Peyer's patch (tissue), 4 donors: ENCODE results near the gene BLOC1S3. TPM values are rescaled to one million over a fixed set of nuclear protein-coding genes. Genes with fewer than 3 reads are reported as not detected.

ENCODE experiments used
- DNase-seq, 3 donors: peaks; one replicate each; pipeline ENCODE4 v3.0.0-alpha.2; 2017 to 2019
- H3K27ac ChIP-seq, 4 donors: fragments of 200-600 bp; sonication (generic); one replicate each; pipeline ENCODE4 v1.5.1; 2016 to 2019
- H3K27me3 ChIP-seq, 2 donors: fragments of 200-600 bp; sonication (generic); one replicate each; pipeline ENCODE4 v1.5.1; 2019
- H3K36me3 ChIP-seq, 3 donors: fragments of 200-600 bp; sonication (generic); one replicate each; pipeline ENCODE4 v1.5.1; 2016 to 2019
- H3K4me1 ChIP-seq, 4 donors: fragments of 200-600 bp; sonication (generic); one replicate each; pipeline ENCODE4 v1.5.1; 2016 to 2019
- H3K4me3 ChIP-seq, 4 donors: fragments of 200-600 bp; sonication (generic); 1 replicate in 3 of 4; 2 replicates in 1 of 4; pipeline ENCODE4 v1.5.1; 2016 to 2019; ENCODE audit warnings: mild to moderate bottlenecking in 1 of 4
- H3K9me3 ChIP-seq, 4 donors: fragments of 200-600 bp; sonication (generic); one replicate each; pipeline ENCODE4 v1.5.1; 2016 to 2019; ENCODE audit warnings: mild to moderate bottlenecking in 1 of 4
- POLR2A ChIP-seq, 2 donors: fragments of 450-650 bp; IDR thresholded peaks; one replicate each; pipeline ENCODE4 v1.5.1; 2017; ENCODE audit warnings: antibody characterized with exemption in 2 of 2, mild to moderate bottlenecking in 2 of 2, moderate library complexity in 2 of 2
- total RNA-seq, 4 donors: library from RNA; depleted of rRNA; stranded (reverse); fragments of >200 nt; gene quantifications; one replicate each; pipeline ENCODE4 v1.1.0, GENCODE V29; 2016
- TF ChIP-seq, protein P1 (sequence below), 6 experiments: fragments of 450-650 bp in 4 of 6; fragments of 200-600 bp in 2 of 6; sonication (generic) in 1 of 6; IDR thresholded peaks; one replicate each; pipeline ENCODE4 v1.5.1; 2017 to 2019; ENCODE audit warnings: antibody characterized with exemption in 6 of 6, mild to moderate bottlenecking in 3 of 6, moderate library complexity in 1 of 6

The BLOC1S3 gene
- total RNA-seq, 4 donors from 2014 or later: 6.6 to 18.0 (median 10.3) TPM

DNA sequence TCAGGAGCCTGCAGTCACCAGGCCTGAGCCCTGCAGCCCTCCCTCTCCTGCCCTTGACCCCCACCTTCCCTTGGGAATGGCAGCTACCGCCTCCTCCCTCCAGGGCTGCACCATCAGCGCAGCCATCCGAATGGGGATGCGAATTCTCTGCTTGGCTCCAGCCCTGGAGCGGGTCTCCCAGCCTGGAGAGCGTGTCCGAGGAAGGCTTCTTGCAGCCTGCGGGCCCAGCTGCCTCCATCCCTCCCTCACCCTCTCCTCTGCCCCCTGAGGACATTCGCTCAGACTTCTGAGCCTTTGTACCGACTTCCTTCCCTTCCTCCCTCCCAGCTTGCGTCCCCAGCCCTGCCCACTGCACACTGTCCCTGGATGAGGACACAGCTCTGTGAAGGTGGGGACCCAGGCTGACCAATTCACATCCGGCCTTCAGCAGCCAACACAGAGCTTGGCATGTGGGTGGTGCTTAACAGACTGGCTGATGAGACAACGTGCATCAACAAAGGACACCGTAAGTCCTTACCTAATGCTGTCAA, 11.8 kb upstream of the BLOC1S3 start:
- Histone ChIP-seq H3K9me3 (no peaks in the 10 kb centered on the region), H3K4me3 (no peak overlapping the region), H3K27me3 (no peaks in the 10 kb centered on the region), H3K27ac (no peak overlapping the region), H3K36me3 (no peaks in the 10 kb centered on the region), H3K4me1 (peaks cover 0 to 16% (median 6%) of the 10 kb centered on the region in 4 donors)
- DNase-seq: no peak
- no peak for TF ChIP-seq POLR2A (IDR thresholded peaks at IDR 0.05)
- TF ChIP-seq, protein P1, sequence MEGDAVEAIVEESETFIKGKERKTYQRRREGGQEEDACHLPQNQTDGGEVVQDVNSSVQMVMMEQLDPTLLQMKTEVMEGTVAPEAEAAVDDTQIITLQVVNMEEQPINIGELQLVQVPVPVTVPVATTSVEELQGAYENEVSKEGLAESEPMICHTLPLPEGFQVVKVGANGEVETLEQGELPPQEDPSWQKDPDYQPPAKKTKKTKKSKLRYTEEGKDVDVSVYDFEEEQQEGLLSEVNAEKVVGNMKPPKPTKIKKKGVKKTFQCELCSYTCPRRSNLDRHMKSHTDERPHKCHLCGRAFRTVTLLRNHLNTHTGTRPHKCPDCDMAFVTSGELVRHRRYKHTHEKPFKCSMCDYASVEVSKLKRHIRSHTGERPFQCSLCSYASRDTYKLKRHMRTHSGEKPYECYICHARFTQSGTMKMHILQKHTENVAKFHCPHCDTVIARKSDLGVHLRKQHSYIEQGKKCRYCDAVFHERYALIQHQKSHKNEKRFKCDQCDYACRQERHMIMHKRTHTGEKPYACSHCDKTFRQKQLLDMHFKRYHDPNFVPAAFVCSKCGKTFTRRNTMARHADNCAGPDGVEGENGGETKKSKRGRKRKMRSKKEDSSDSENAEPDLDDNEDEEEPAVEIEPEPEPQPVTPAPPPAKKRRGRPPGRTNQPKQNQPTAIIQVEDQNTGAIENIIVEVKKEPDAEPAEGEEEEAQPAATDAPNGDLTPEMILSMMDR (IDR thresholded peaks at IDR 0.05): no peak

DNA sequence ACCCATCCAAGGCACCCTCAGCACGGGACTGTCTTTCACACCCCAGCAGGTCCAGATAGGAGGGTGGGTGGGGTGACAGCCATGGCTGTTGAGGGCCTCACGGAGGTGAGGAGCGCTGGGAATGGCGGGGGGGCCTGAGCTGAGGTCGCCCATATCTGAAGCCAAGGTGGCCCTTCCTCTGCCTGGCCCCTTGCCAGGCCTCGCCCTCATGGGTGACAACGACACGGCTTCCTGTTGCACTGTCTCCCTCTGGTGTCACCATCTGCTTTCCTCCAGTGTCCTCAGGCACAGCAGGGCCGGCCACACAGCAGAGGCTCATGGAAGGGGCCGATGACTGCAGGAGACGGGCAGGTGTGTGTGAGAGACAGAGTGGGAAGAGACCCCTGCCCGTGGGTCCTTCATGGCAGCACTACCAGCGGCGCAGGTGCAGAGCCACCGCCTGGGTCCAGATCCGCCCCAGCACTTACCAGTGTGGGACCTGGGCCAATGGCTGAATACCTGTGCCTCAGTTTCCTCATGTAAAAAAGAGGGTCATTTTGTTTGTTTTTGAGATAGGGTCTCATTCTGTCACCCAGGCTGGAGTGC, 9.7 kb upstream of the BLOC1S3 start:
- Histone ChIP-seq H3K4me3 (no peak overlapping the region), H3K27ac (no peak overlapping the region), H3K4me1 (peaks cover 0 to 18% (median 8%) of the 10 kb centered on the region in 4 donors), H3K9me3 (no peaks in the 10 kb centered on the region), H3K27me3 (no peaks in the 10 kb centered on the region), H3K36me3 (no peaks in the 10 kb centered on the region)
- TF ChIP-seq, protein P1 (IDR thresholded peaks at IDR 0.05): no peak
- TF ChIP-seq POLR2A (IDR thresholded peaks at IDR 0.05): no peak
- no peak for DNase-seq

DNA sequence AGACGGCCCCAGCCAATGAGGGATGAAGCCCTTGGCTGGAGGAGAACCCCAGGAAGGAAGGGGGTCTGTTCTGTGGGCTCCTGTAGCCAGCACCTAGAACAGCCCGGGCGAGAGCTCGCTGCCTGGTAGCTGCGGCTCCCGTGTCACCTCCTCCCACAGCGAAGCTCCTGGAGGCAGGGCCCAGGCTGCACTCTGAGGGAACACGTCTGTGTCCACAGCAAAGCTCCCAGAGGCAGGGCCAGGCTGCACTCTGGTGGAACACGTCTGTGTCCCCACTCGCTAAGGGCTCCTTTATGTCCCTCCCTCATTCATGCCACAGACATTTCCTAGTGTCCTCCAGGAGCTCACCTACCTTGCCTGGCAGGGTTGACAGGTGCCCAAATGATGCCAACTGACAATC, 9.0 kb upstream of the BLOC1S3 start:
- Histone ChIP-seq H3K9me3 (no peaks in the 10 kb centered on the region), H3K27me3 (no peaks in the 10 kb centered on the region), H3K36me3 (no peaks in the 10 kb centered on the region), H3K4me1 (peaks cover 0 to 14% (median 6%) of the 10 kb centered on the region in 4 donors), H3K27ac (no peak overlapping the region), H3K4me3 (no peak overlapping the region)
- no peak for DNase-seq
- no peak for TF ChIP-seq POLR2A (IDR thresholded peaks at IDR 0.05)
- TF ChIP-seq, protein P1 (IDR thresholded peaks at IDR 0.05): no peak

DNA sequence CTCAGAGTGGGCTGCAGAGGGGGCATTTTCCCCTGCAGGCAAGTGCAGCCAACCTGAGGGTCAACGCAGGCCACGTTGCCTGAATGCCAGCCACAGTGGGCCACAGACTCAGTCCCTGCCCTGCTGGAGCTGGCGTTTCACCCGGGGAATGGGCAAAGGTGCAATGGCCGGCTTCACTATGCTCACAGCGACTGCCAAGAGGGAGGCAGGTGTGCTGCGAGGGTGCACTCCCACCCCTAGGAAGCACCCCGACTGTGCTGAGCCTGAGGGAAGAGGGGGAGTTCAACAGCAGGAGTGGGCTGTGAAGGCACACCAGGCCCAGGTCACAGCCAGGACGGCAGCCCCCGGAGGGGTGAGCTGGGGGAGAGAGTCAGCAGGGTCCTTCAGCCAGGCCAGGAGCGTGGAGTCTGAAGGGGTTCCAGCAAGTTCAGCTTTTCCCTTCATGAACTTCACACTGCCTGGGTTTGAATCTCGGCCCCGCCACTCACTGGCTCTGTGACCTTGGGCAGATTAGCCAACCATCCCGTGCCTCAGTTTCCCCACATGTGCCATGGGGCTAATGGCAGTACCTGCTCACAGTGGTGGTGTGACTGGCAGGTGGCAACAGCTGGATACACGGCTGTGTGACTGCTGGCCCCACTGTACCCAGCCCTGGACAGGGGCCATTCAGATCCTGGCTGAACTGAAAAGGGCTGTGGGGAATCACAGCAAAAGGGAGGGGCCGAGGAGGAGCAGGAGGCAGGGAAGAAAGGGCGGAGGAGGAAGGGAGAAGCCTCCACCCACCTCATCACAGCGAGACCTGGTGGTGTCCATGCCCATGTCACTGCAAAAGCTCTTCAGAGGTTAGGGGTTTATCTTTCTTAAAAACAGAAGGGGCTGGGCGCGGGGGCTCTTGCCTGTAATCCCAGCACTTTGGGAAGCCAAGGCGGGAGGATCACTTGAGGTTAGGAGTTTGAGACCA, 8.2 kb upstream of the BLOC1S3 start:
- no peak overlapping the region for H3K4me3 ChIP-seq
- DNase-seq: no peak
- H3K27ac ChIP-seq: peak overlapping the region in 2 of 4 donors; percentile 14 to 17
- H3K4me1 ChIP-seq: peaks cover 0 to 9% (median 4%) of the 10 kb centered on the region in 4 donors
- H3K36me3 ChIP-seq: no peaks in the 10 kb centered on the region
- H3K9me3 ChIP-seq: no peaks in the 10 kb centered on the region
- no peaks in the 10 kb centered on the region for H3K27me3 ChIP-seq
- no peak for TF ChIP-seq POLR2A (IDR thresholded peaks at IDR 0.05)
- TF ChIP-seq, protein P1 (IDR thresholded peaks at IDR 0.05): no peak

DNA sequence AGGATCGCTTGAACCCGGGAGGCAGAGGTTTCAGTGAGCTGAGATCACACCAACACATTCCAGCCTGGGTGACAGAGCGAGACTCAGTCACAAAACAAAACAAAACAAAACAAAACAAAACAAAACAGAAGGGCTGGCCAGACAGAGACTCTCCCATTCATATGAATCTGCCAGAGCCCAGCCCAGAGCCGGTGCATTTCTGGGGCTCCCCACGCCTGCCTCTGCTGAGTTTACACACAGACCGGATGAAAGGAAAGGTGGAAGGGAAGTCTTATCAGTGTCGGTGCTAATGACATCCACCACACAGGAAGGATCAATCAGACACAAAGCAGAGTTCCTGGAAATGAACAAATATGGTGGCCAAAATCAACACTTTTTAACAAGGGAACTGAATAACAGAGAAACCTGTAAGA, 7.4 kb upstream of the BLOC1S3 start:
- no peak for DNase-seq
- no peaks in the 10 kb centered on the region for H3K27me3 ChIP-seq
- no peaks in the 10 kb centered on the region for H3K36me3 ChIP-seq
- H3K9me3 ChIP-seq: no peaks in the 10 kb centered on the region
- peaks cover 0 to 9% (median 4%) of the 10 kb centered on the region in 4 donors for H3K4me1 ChIP-seq
- H3K27ac ChIP-seq: peak overlapping the region in 3 of 4 donors; percentile 5 to 17 (median 14)
- no peak overlapping the region for H3K4me3 ChIP-seq
- TF ChIP-seq, protein P1 (IDR thresholded peaks at IDR 0.05): no peak
- no peak for TF ChIP-seq POLR2A (IDR thresholded peaks at IDR 0.05)
